WTC11 (cell line): ENCODE data around the gene KCNJ6.

Source experiments
- CREB1 ChIP-seq: sonication (generic); formaldehyde crosslinking; IDR thresholded peaks from 2 replicates; pipeline ENCODE4 v1.8.0; 2023; ENCODE audit warnings: mild to moderate bottlenecking, missing genetic modification reagents
- FOXJ3 ChIP-seq: sonication (generic); formaldehyde crosslinking; IDR thresholded peaks from 2 replicates; pipeline ENCODE4 v1.9.0; 2021; ENCODE audit warnings: missing genetic modification reagents, mild to moderate bottlenecking, borderline replicate concordance
- GABPB1 ChIP-seq: sonication (generic); formaldehyde crosslinking; IDR thresholded peaks from 2 replicates; pipeline ENCODE4 v1.8.1; 2023; ENCODE audit warnings: mild to moderate bottlenecking, missing genetic modification reagents
- GRHL2 ChIP-seq: fragments of 250-450 bp; sonication (Bioruptor Pico); IDR thresholded peaks from 2 replicates; pipeline ENCODE4 v1.8.0; 2022; ENCODE audit warnings: mild to moderate bottlenecking, moderate library complexity; ENCODE audit not compliant: insufficient replicate concordance, severe bottlenecking
- JUN ChIP-seq: sonication (generic); formaldehyde crosslinking; IDR thresholded peaks from 2 replicates; pipeline ENCODE4 v1.8.0; 2023; ENCODE audit warnings: mild to moderate bottlenecking, missing genetic modification reagents
- MLX ChIP-seq: sonication (generic); formaldehyde crosslinking; IDR thresholded peaks from 2 replicates; pipeline ENCODE4 v1.8.1; 2023; ENCODE audit warnings: mild to moderate bottlenecking, missing genetic modification reagents, moderate library complexity
- RELA ChIP-seq: sonication (generic); formaldehyde crosslinking; IDR thresholded peaks from 2 replicates; pipeline ENCODE4 v1.8.1; 2022; ENCODE audit warnings: missing genetic modification reagents, mild to moderate bottlenecking, borderline replicate concordance
- TEAD4 ChIP-seq: sonication (generic); formaldehyde crosslinking; IDR thresholded peaks from 2 replicates; pipeline ENCODE4 v1.8.0; 2022; ENCODE audit warnings: mild to moderate bottlenecking, missing genetic modification reagents
- ZNF263 ChIP-seq: sonication (generic); formaldehyde crosslinking; IDR thresholded peaks from 2 replicates; pipeline ENCODE4 v1.8.1; 2022; ENCODE audit warnings: low read depth, mild to moderate bottlenecking, moderate library complexity, missing genetic modification reagents
- ZNF425 ChIP-seq: fragments of 250-450 bp; sonication (Bioruptor Pico); conservative IDR thresholded peaks from 2 replicates; pipeline ENCODE4 v1.9.0; 2021; ENCODE audit warnings: mild to moderate bottlenecking
- TF ChIP-seq, protein P1 (sequence below): fragments of 200-600 bp; IDR thresholded peaks from 2 replicates; pipeline ENCODE4 v1.8.0; 2022; ENCODE audit warnings: antibody characterized with exemption

- TF ChIP-seq FOXJ3 (CRISPR knock-in tag): no peak
- no peak for TF ChIP-seq CREB1 (CRISPR knock-in tag)
- TF ChIP-seq, protein P1, sequence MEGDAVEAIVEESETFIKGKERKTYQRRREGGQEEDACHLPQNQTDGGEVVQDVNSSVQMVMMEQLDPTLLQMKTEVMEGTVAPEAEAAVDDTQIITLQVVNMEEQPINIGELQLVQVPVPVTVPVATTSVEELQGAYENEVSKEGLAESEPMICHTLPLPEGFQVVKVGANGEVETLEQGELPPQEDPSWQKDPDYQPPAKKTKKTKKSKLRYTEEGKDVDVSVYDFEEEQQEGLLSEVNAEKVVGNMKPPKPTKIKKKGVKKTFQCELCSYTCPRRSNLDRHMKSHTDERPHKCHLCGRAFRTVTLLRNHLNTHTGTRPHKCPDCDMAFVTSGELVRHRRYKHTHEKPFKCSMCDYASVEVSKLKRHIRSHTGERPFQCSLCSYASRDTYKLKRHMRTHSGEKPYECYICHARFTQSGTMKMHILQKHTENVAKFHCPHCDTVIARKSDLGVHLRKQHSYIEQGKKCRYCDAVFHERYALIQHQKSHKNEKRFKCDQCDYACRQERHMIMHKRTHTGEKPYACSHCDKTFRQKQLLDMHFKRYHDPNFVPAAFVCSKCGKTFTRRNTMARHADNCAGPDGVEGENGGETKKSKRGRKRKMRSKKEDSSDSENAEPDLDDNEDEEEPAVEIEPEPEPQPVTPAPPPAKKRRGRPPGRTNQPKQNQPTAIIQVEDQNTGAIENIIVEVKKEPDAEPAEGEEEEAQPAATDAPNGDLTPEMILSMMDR: no peak
- no peak for TF ChIP-seq RELA
- no peak for TF ChIP-seq ZNF263 (CRISPR knock-in tag)
- no peak for TF ChIP-seq GABPB1 (CRISPR knock-in tag)
- no peak for TF ChIP-seq MLX (CRISPR knock-in tag)
- no peak for TF ChIP-seq GRHL2 (CRISPR knock-in tag)
- no peak for TF ChIP-seq JUN
- no peak for TF ChIP-seq TEAD4 (CRISPR knock-in tag)
- no peak for TF ChIP-seq ZNF425
These were observed 289.2 kb downstream of the KCNJ6 start for GRCh38 chr21:37627074-37627473.
